ENCODE measurements around the gene TAC4. TPM values are rescaled to one million over a fixed set of nuclear protein-coding genes. Genes with fewer than 3 reads are reported as not detected.

TAC4 gene
- total and polyA plus RNA-seq, 2 of the 13 experiments (the other 11 are each of a cell fraction or from before 2014, with no cell fraction given): not detected

DNA sequence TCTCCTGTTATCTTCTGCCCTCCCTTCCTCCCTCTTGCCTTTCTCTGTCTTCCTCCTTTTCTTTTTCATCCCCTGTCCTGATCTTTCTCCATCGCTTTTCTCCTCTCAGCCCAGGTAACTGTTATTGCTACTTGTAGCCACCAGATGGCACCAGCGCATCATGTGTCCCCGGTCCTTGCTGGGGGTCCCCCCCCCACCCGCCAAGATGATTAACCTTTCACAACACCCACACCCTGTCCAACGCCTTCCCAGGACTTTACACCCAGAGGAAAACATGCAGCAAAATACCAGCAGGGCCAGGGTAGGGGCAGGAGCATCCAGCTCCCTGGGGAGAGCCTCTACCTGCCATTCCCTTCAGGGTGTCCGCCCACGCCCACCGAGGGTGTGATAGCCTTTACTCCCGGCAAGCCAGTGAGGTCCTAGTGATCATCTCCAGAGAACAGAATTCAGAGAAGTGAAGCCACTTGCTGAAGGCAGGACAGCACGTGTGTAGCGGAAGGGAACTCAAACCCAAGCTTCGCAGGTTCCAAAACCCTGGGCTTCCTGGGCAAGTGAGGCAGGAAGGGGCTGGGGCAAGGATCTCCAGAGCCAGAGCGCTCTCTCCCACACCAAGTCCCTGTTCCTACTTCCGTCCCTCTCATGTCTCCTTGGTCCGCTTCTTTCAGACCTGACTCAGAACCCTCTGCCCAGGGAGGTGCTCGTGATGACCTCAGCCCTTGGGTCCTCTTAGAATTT is 13.4 kb upstream of the TAC4 start (continued):
- no peak for TF ChIP-seq KLF15 (CRISPR knock-in tag; IDR thresholded peaks at IDR 0.05; ENCODE audit: borderline replicate concordance)
- TF ChIP-seq GLI4 (CRISPR knock-in tag; IDR thresholded peaks at IDR 0.05; ENCODE audit: borderline replicate concordance): peak; percentile 69; the same call in 1 of the 2 replicates
- TF ChIP-seq ZNF660 (CRISPR knock-in tag; IDR thresholded peaks at IDR 0.05; ENCODE audit: borderline replicate concordance, low read depth): no peak
- TF ChIP-seq TAF15 (IDR thresholded peaks at IDR 0.05; ENCODE audit: low read depth, low read length, poor library complexity, severe bottlenecking): no peak
- no peak for TF ChIP-seq ZNF570 (CRISPR knock-in tag; IDR thresholded peaks at IDR 0.05; ENCODE audit: borderline replicate concordance)
- TF ChIP-seq HOXA3 (CRISPR knock-in tag; IDR thresholded peaks at IDR 0.05): peak; percentile 38; the same call in 1 of the 2 replicates
- TF ChIP-seq, protein P1, sequence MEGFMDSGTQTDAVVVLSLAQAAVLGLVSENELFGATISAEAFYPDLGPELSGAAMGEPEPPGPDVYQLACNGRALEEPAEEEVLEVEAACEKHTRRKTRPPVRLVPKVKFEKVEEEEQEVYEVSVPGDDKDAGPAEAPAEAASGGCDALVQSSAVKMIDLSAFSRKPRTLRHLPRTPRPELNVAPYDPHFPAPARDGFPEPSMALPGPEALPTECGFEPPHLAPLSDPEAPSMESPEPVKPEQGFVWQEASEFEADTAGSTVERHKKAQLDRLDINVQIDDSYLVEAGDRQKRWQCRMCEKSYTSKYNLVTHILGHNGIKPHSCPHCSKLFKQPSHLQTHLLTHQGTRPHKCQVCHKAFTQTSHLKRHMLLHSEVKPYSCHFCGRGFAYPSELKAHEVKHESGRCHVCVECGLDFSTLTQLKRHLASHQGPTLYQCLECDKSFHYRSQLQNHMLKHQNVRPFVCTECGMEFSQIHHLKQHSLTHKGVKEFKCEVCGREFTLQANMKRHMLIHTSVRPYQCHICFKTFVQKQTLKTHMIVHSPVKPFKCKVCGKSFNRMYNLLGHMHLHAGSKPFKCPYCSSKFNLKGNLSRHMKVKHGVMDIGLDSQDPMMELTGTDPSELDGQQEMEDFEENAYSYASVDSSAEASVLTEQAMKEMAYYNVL (CRISPR knock-in tag; IDR thresholded peaks at IDR 0.05; ENCODE audit: borderline replicate concordance): no peak
- TF ChIP-seq, protein P2, sequence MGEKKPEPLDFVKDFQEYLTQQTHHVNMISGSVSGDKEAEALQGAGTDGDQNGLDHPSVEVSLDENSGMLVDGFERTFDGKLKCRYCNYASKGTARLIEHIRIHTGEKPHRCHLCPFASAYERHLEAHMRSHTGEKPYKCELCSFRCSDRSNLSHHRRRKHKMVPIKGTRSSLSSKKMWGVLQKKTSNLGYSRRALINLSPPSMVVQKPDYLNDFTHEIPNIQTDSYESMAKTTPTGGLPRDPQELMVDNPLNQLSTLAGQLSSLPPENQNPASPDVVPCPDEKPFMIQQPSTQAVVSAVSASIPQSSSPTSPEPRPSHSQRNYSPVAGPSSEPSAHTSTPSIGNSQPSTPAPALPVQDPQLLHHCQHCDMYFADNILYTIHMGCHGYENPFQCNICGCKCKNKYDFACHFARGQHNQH (CRISPR knock-in tag; IDR thresholded peaks at IDR 0.05): peak; percentile 63; the same call in 1 of the 2 replicates
- TF ChIP-seq ZNF335 (CRISPR knock-in tag; IDR thresholded peaks at IDR 0.05): no peak
- TF ChIP-seq HDAC1 (CRISPR knock-in tag; IDR thresholded peaks at IDR 0.05): peak; percentile 56
- TF ChIP-seq JUNB (CRISPR knock-in tag; IDR thresholded peaks at IDR 0.05; ENCODE audit: borderline replicate concordance): 0 out of 2 replicates have a peak, but pooled peaks have one; percentile 19
- peak; percentile 36; the same call in 1 of the 2 replicates for TF ChIP-seq MEIS2 (CRISPR knock-in tag; IDR thresholded peaks at IDR 0.05)
- no peak for TF ChIP-seq KDM4B (CRISPR knock-in tag; IDR thresholded peaks at IDR 0.05)
- TF ChIP-seq ZNF34 (CRISPR knock-in tag; IDR thresholded peaks at IDR 0.05; ENCODE audit: borderline replicate concordance): no peak
- no peak for TF ChIP-seq PAX8 (CRISPR knock-in tag; IDR thresholded peaks at IDR 0.05; ENCODE audit: borderline replicate concordance)
- TF ChIP-seq ZNF253 (CRISPR knock-in tag; IDR thresholded peaks at IDR 0.05; ENCODE audit: borderline replicate concordance): no peak
- TF ChIP-seq, protein P3, sequence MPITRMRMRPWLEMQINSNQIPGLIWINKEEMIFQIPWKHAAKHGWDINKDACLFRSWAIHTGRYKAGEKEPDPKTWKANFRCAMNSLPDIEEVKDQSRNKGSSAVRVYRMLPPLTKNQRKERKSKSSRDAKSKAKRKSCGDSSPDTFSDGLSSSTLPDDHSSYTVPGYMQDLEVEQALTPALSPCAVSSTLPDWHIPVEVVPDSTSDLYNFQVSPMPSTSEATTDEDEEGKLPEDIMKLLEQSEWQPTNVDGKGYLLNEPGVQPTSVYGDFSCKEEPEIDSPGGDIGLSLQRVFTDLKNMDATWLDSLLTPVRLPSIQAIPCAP (CRISPR knock-in tag; IDR thresholded peaks at IDR 0.05; ENCODE audit: low read depth): no peak
- TF ChIP-seq, protein P4, sequence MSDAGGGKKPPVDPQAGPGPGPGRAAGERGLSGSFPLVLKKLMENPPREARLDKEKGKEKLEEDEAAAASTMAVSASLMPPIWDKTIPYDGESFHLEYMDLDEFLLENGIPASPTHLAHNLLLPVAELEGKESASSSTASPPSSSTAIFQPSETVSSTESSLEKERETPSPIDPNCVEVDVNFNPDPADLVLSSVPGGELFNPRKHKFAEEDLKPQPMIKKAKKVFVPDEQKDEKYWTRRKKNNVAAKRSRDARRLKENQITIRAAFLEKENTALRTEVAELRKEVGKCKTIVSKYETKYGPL (CRISPR knock-in tag; IDR thresholded peaks at IDR 0.05): no peak
- TF ChIP-seq ZNF367 (CRISPR knock-in tag; IDR thresholded peaks at IDR 0.05; ENCODE audit: borderline replicate concordance): no peak
- 0 out of 2 replicates have a peak, but pooled peaks have one; percentile 45 for TF ChIP-seq ZNF343 (CRISPR knock-in tag; IDR thresholded peaks at IDR 0.05)
- no peak for TF ChIP-seq ZNF354B (CRISPR knock-in tag; IDR thresholded peaks at IDR 0.05)
- TF ChIP-seq, protein P5, sequence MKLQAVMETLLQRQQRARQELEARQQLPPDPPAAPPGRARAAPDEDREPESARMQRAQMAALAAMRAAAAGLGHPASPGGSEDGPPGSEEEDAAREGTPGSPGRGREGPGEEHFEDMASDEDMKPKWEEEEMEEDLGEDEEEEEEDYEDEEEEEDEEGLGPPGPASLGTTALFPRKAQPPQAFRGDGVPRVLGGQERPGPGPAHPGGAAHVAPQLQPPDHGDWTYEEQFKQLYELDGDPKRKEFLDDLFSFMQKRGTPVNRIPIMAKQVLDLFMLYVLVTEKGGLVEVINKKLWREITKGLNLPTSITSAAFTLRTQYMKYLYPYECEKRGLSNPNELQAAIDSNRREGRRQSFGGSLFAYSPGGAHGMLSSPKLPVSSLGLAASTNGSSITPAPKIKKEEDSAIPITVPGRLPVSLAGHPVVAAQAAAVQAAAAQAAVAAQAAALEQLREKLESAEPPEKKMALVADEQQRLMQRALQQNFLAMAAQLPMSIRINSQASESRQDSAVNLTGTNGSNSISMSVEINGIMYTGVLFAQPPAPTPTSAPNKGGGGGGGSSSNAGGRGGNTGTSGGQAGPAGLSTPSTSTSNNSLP (IDR thresholded peaks at IDR 0.05; ENCODE audit: low read depth, low read length): no peak
- no peak for TF ChIP-seq GTF3A (CRISPR knock-in tag; conservative IDR thresholded peaks at IDR 0.05)

Measured in HepG2 (cell line).